ENCODE measurements around the gene PLEKHG5. TPM values are rescaled to one million over a fixed set of nuclear protein-coding genes. Genes with fewer than 3 reads are reported as not detected.
A peak's percentile ranks its signal among the peaks of the same experiment; 100 is the strongest.

Gene PLEKHG5
- total and polyA plus RNA-seq, 5 donors from 2014 or later, result 0.65 to 5.0 (median 0.86) TPM; not detected in 1

DNA sequence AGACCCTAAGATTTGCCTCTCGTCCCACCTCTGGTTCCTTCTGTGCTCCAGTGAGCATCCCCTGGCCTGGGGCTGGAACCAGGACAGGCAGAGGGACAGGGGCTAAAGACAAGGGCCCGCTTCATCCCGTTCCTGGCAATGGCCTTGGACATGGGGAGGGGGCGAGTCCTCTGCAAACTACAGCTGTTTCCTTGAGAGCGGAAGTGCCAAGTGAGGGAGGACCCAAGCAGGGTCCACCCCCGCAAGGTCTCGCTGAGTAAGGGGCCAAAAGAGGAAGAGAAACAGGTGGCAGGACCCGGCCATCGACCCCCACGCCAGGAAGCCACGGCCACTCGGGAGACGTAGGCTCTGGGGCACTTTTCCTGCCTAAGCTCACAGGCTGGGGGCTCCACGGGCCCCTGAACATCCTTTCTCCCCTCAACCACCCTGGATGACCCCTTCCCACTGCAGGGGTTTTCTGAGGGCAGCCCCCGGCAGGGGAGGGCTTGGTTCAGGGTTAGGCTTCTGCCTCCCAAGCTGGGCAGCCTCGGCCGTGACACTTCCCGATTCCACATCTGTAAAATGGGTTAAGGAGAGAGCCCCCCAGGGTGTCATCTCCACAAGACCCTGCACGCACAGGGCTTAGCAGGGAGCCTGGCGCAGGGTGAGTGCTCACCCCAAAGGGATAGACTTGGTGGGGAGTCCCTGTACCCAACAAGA lies 17.9 kb upstream of the PLEKHG5 start:
- H3K27me3 ChIP-seq (ENCODE audit: control insufficient read depth, insufficient read depth, low read length), result no peaks in the 10 kb centered on the region
- peaks cover 4% of the 10 kb centered on the region for H3K27me3 Mint-ChIP-seq

DNA sequence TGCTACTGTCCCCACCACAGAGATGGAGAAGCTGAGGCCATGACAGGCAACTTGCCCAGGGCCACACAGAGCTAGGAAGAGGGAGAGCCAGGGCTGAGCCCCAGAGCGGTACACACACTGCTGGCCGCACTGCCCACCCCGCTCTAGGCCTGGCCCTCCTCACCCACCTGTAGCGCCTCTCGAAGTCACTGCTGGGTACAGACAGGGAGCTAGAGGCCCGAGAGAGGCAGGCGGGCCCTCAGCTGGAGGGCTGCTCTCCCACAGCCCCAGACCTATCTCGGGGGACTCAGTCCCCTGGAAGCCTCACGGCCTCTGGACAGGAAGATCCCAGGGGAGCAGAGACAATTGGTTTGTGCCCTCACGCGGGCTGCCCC lies 17.3 kb upstream of the PLEKHG5 start:
- H3K36me3 ChIP-seq (ENCODE audit: control insufficient read depth, insufficient read depth, low read length), result no peaks in the 10 kb centered on the region
- ATAC-seq (ENCODE audit: low read depth in 2 of 2) (no peak), DNase-seq (no peak)
- H3K4me1 ChIP-seq (ENCODE audit: control insufficient read depth, insufficient read depth, low read length, poor library complexity, severe bottlenecking), result no peaks in the 10 kb centered on the region
- Mint-ChIP-seq H3K4me1 (no peaks in the 10 kb centered on the region), H3K36me3 (no peaks in the 10 kb centered on the region), H3K4me3 (no peak overlapping the region), H3K27ac (no peak overlapping the region), H3K9me3 (no peaks in the 10 kb centered on the region), H3K27me3 (peaks cover 4% of the 10 kb centered on the region)
- no peak overlapping the region for H3K27ac ChIP-seq (ENCODE audit: insufficient read depth, low read length, poor library complexity, severe bottlenecking)
- no peak overlapping the region for H3K4me3 ChIP-seq (ENCODE audit: low read depth, low read length)
- no peaks in the 10 kb centered on the region for H3K27me3 ChIP-seq (ENCODE audit: control insufficient read depth, insufficient read depth, low read length)
- H3K9me3 ChIP-seq (ENCODE audit: control insufficient read depth in 2 of 2, low read length in 2 of 2), result no peaks in the 10 kb centered on the region

More for the DNA sequence above, 17.9 kb upstream of the PLEKHG5 start:
- Mint-ChIP-seq H3K36me3 (no peaks in the 10 kb centered on the region), H3K4me1 (no peaks in the 10 kb centered on the region), H3K4me3 (no peak overlapping the region), H3K27ac (no peak overlapping the region), H3K9me3 (no peaks in the 10 kb centered on the region)
- no peak overlapping the region for H3K27ac ChIP-seq (ENCODE audit: insufficient read depth, low read length, poor library complexity, severe bottlenecking)
- DNase-seq (no peak), ATAC-seq (ENCODE audit: low read depth in 2 of 2) (no peak)
- no peaks in the 10 kb centered on the region for H3K36me3 ChIP-seq (ENCODE audit: control insufficient read depth, insufficient read depth, low read length)
- H3K4me3 ChIP-seq (ENCODE audit: low read depth, low read length), result no peak overlapping the region
- no peaks in the 10 kb centered on the region for H3K9me3 ChIP-seq (ENCODE audit: control insufficient read depth in 2 of 2, low read length in 2 of 2)
- no peaks in the 10 kb centered on the region for H3K4me1 ChIP-seq (ENCODE audit: control insufficient read depth, insufficient read depth, low read length, poor library complexity, severe bottlenecking)

DNA sequence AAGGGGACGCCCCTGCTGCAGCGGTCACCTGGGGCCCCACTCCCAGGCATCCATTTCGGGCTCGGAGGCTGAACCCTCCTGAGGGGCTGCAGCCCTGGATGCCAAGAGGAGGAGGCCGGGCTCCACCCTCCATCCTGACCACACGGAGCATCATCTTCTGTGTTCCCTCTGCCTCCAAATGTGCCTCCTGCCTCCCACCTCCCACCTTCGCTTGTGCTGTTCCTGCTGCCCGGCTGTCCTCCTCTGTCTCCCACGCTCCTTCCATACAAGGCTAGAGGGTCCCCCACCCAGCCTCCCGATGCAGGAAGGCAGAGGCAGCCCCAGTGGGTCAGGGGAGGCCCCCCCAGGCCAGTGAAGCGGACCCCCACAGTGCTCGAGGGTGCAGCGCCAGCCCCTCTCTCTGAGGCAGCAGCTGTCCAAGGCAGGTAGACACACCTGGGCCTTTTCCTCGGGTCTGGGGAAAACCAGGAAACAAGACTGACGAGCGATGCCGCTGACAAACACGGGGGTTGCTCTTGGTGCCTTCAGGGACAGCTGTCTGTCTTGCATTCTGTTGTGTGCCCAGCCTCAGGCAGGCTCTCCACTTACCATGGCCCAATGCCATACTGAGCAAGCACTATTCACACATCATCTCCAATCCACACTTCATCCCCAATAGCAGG lies 16.8 kb upstream of the PLEKHG5 start:
- DNase-seq (no peak), ATAC-seq (ENCODE audit: low read depth in 2 of 2) (no peak)
- Histone ChIP-seq H3K9me3 (ENCODE audit: control insufficient read depth in 2 of 2, low read length in 2 of 2) (no peaks in the 10 kb centered on the region), H3K27ac (ENCODE audit: insufficient read depth, low read length, poor library complexity, severe bottlenecking) (no peak overlapping the region), H3K36me3 (ENCODE audit: control insufficient read depth, insufficient read depth, low read length) (no peaks in the 10 kb centered on the region), H3K27me3 (ENCODE audit: control insufficient read depth, insufficient read depth, low read length) (no peaks in the 10 kb centered on the region), H3K4me1 (ENCODE audit: control insufficient read depth, insufficient read depth, low read length, poor library complexity, severe bottlenecking) (no peaks in the 10 kb centered on the region), H3K4me3 (ENCODE audit: low read depth, low read length) (no peak overlapping the region)
- H3K27ac Mint-ChIP-seq, result no peak overlapping the region
- no peak overlapping the region for H3K4me3 Mint-ChIP-seq
- H3K9me3 Mint-ChIP-seq, result no peaks in the 10 kb centered on the region
- H3K27me3 Mint-ChIP-seq, result peaks cover 4% of the 10 kb centered on the region
- H3K4me1 Mint-ChIP-seq, result no peaks in the 10 kb centered on the region
- no peaks in the 10 kb centered on the region for H3K36me3 Mint-ChIP-seq

DNA sequence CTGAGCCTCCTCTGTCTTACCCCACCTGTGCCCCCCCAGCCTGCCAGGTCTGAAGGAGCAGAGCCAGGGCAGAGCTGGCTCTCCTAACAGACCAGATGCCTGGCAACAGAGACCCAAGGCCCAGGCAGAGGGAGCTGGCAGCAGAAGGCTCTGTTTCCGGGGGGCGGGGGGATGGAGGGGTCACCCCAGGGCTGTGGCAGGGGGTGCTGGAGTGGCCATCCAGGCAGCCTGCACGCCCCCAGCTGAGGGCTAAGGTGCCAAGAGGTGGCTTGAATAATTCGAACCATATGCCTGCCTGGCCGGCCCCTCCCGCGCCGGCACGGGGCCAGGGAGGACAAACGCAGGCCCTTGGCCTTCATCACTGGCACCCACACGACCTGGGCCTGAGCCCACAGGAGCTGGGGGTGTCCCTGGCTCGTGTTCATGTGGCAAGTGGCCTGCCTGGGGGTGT lies 16.0 kb upstream of the PLEKHG5 start:
- Mint-ChIP-seq H3K27me3 (peaks cover 4% of the 10 kb centered on the region), H3K4me1 (no peaks in the 10 kb centered on the region), H3K4me3 (no peak overlapping the region), H3K9me3 (no peaks in the 10 kb centered on the region), H3K36me3 (no peaks in the 10 kb centered on the region), H3K27ac (no peak overlapping the region)
- H3K9me3 ChIP-seq (ENCODE audit: control insufficient read depth in 2 of 2, low read length in 2 of 2), result no peaks in the 10 kb centered on the region
- no peaks in the 10 kb centered on the region for H3K36me3 ChIP-seq (ENCODE audit: control insufficient read depth, insufficient read depth, low read length)
- ATAC-seq (ENCODE audit: low read depth in 2 of 2) (no peak), DNase-seq (no peak)
- H3K4me1 ChIP-seq (ENCODE audit: control insufficient read depth, insufficient read depth, low read length, poor library complexity, severe bottlenecking), result no peaks in the 10 kb centered on the region
- no peak overlapping the region for H3K4me3 ChIP-seq (ENCODE audit: low read depth, low read length)
- no peaks in the 10 kb centered on the region for H3K27me3 ChIP-seq (ENCODE audit: control insufficient read depth, insufficient read depth, low read length)
- no peak overlapping the region for H3K27ac ChIP-seq (ENCODE audit: insufficient read depth, low read length, poor library complexity, severe bottlenecking)

DNA sequence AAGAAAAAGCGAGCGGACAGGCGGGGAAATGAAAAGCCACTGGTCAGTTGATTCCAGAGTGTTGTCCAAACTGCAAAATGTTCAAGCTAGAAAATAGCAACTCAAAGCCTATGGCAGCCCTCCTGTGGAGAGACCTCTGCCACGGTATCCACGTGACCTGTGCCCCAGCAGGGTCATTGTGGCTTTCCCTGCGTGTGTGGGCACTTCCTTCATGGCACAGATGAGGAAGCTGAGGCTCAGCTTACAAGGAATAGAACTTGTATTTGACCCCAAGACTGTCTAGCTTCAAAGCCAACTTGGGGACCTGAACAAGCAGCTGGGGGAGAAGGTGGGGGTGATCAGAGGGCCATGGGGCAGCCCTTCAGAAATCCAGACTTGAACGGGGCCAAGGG lies 15.6 kb upstream of the PLEKHG5 start:
- Mint-ChIP-seq H3K4me1 (no peaks in the 10 kb centered on the region), H3K9me3 (no peaks in the 10 kb centered on the region), H3K27ac (no peak overlapping the region), H3K27me3 (peaks cover 4% of the 10 kb centered on the region), H3K36me3 (no peaks in the 10 kb centered on the region), H3K4me3 (no peak overlapping the region)
- Histone ChIP-seq H3K4me1 (ENCODE audit: control insufficient read depth, insufficient read depth, low read length, poor library complexity, severe bottlenecking) (no peaks in the 10 kb centered on the region), H3K36me3 (ENCODE audit: control insufficient read depth, insufficient read depth, low read length) (no peaks in the 10 kb centered on the region), H3K27me3 (ENCODE audit: control insufficient read depth, insufficient read depth, low read length) (no peaks in the 10 kb centered on the region), H3K9me3 (ENCODE audit: control insufficient read depth in 2 of 2, low read length in 2 of 2) (no peaks in the 10 kb centered on the region), H3K27ac (ENCODE audit: insufficient read depth, low read length, poor library complexity, severe bottlenecking) (no peak overlapping the region), H3K4me3 (ENCODE audit: low read depth, low read length) (no peak overlapping the region)
- no peak for ATAC-seq (ENCODE audit: low read depth in 2 of 2)
- DNase-seq, result no peak

DNA sequence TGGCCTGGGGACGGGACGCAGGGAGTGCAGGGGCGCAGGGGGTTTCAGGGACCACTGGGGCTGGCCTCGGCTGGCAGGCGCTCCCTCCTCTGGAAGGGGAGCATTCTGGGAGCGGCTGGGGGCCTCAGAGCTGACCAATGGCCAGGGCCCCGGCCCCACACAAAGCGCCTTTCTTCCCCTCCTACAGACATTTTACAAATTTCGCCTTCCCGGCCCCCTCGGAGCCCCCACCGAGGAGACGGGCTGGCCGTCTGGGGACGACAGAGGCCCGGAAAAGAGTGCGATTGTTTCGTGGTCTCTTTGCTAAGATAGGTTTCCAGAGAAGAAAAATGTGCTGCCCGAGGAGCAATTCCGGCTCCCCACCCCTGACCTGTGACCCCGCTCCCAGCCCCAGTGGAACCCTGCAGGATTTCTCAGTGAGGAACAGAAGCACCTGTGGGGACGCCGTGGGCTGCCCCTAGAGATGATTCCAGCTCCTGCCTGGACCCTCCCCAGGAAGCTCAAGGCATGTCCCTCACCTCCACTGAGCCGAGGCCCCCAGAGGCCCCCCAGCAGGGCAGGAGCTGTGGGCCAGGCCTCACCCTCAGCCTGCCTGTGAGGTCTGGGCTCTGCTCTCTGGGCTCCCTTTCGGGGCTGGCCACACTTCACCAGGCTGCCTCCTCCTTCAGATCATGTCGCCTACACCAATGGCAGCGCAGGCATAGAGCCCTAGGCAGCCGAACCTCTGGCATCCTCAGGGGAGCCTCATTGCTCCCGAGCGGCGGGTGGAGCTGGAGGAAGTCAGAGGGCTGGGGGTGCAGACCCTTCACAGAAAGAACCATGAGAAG lies 15.0 kb upstream of the PLEKHG5 start:
- Histone ChIP-seq H3K9me3 (ENCODE audit: control insufficient read depth in 2 of 2, low read length in 2 of 2) (no peaks in the 10 kb centered on the region), H3K36me3 (ENCODE audit: control insufficient read depth, insufficient read depth, low read length) (no peaks in the 10 kb centered on the region), H3K27ac (ENCODE audit: insufficient read depth, low read length, poor library complexity, severe bottlenecking) (no peak overlapping the region), H3K4me3 (ENCODE audit: low read depth, low read length) (no peak overlapping the region), H3K4me1 (ENCODE audit: control insufficient read depth, insufficient read depth, low read length, poor library complexity, severe bottlenecking) (no peaks in the 10 kb centered on the region), H3K27me3 (ENCODE audit: control insufficient read depth, insufficient read depth, low read length) (no peaks in the 10 kb centered on the region)
- Mint-ChIP-seq H3K4me1 (no peaks in the 10 kb centered on the region), H3K36me3 (no peaks in the 10 kb centered on the region), H3K9me3 (no peaks in the 10 kb centered on the region), H3K27me3 (peaks cover 4% of the 10 kb centered on the region), H3K27ac (no peak overlapping the region), H3K4me3 (peak overlapping the region in 1 of 4 donors; percentile 78)
- no peak for DNase-seq
- ATAC-seq (ENCODE audit: low read depth in 2 of 2), result no peak

DNA sequence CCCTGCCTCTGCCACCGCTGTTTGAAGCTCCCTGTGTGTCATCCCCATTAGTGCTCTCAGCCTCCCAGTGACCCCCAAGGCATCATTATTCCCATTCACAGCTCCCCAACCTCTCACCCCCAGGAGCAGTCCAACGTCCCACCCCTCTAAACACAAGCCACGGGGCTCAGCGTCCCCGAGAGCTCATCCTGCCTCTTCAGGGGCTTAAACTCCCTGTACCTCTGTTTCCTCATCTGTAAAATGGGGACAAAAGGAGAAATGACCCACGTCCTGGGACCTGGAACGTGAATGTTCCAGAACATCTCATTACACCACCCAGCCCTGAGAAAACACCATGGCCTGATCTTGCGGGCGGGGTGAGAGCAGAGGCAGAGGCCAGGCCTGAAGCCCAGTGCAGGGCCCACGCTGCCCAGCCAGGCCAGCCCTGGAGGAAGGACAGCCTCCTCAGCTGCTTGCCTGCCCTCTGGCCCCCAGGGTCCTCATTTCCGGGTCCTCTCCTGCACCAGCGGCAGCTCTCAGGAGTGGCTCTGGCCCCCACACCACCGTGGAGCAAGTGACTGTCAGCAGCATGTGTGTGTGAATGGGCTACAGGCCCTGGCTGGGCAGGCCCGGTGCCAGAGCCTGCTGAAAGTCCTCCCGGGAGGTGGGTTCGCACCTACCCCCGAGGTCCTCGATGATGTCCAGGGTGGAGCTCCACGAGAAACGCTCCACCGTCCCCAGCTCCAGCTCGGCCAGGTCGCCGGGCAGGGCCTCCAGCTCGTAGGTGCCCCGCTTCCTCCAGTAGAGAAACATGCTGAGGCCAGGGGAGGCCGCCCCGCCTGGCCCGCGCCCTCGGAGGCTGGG lies 14.1 kb upstream of the PLEKHG5 start:
- Mint-ChIP-seq H3K4me1 (no peaks in the 10 kb centered on the region), H3K36me3 (no peaks in the 10 kb centered on the region), H3K27me3 (peaks cover 4% of the 10 kb centered on the region), H3K9me3 (no peaks in the 10 kb centered on the region), H3K4me3 (no peak overlapping the region), H3K27ac (peak overlapping the region in 1 of 3 donors; percentile 46)
- Histone ChIP-seq H3K4me1 (ENCODE audit: control insufficient read depth, insufficient read depth, low read length, poor library complexity, severe bottlenecking) (no peaks in the 10 kb centered on the region), H3K27ac (ENCODE audit: insufficient read depth, low read length, poor library complexity, severe bottlenecking) (no peak overlapping the region), H3K27me3 (ENCODE audit: control insufficient read depth, insufficient read depth, low read length) (no peaks in the 10 kb centered on the region), H3K4me3 (ENCODE audit: low read depth, low read length) (no peak overlapping the region), H3K9me3 (ENCODE audit: control insufficient read depth in 2 of 2, low read length in 2 of 2) (no peaks in the 10 kb centered on the region), H3K36me3 (ENCODE audit: control insufficient read depth, insufficient read depth, low read length) (no peaks in the 10 kb centered on the region)
- DNase-seq (no peak), ATAC-seq (ENCODE audit: low read depth in 2 of 2) (no peak)

All from CD4-positive, CD25-positive, alpha-beta regulatory T cell (primary cell).